Measurements from ENCODE around the gene ARHGAP32. TPM values are rescaled to one million over a fixed set of nuclear protein-coding genes. Genes with fewer than 3 reads are reported as not detected.
"Not testable (repeated sequence)": the region's sequence is repeated elsewhere in the genome, so short reads cannot be mapped to it uniquely, and the experiment has no call there.

Gene ARHGAP32
- polyA plus RNA-seq, 1 of the 3 experiments (the other 2 are of a cell fraction), result 4.8 TPM

- peaks cover 14% of the 10 kb centered on the region for H3K9me3 ChIP-seq
- DNase-seq, result no peak
- peaks cover 5 to 8% of the 10 kb centered on the region in 2 experiments for H3K36me3 ChIP-seq (replicated peaks in 1 of 2; ENCODE audit: control insufficient read depth in 1 of 2, insufficient read depth in 2 of 2, low read length in 1 of 2)
- H3K27me3 ChIP-seq (ENCODE audit: insufficient read depth), result no peaks in the 10 kb centered on the region
- H3K9ac ChIP-seq, result no peak overlapping the region
- CTCF ChIA-PET, result no interaction called here
- no peak for TF ChIP-seq MXI1 (IDR thresholded peaks at IDR 0.05; ENCODE audit: low read depth, low read length)
- no peak for TF ChIP-seq CHD2 (IDR thresholded peaks at IDR 0.05; ENCODE audit: low read length, partially characterized antibody)
- no peak for TF ChIP-seq JUND (IDR thresholded peaks at IDR 0.05)
- no peak for TF ChIP-seq TCF12 (IDR thresholded peaks at IDR 0.05)
- no peak for TF ChIP-seq GABPA (IDR thresholded peaks at IDR 0.05; ENCODE audit: low read depth)
- TF ChIP-seq SIN3A (IDR thresholded peaks at IDR 0.05; ENCODE audit: borderline replicate concordance, low read depth, low read length), result no peak
- no peak for TF ChIP-seq MEF2A (IDR thresholded peaks at IDR 0.05; ENCODE audit: borderline replicate concordance, low read depth)
- no peak for TF ChIP-seq SMC3 (IDR thresholded peaks at IDR 0.05; ENCODE audit: low read depth, low read length)
- no peak for TF ChIP-seq TAF1 (IDR thresholded peaks at IDR 0.05; ENCODE audit: borderline replicate concordance, low read depth, low read length)
- no peak for TF ChIP-seq REST (IDR thresholded peaks at IDR 0.05; ENCODE audit: low read depth, low read length)
- no peaks in the 10 kb centered on the region for H3K4me1 ChIP-seq (ENCODE audit: control insufficient read depth in 1 of 2, insufficient read depth in 2 of 2, low read depth in 1 of 2, low read length in 1 of 2)
- no peaks in the 10 kb centered on the region for H4K20me1 ChIP-seq (ENCODE audit: insufficient read depth)
- H3F3A ChIP-seq (replicated peaks; ENCODE audit: insufficient read depth), result no peaks in the 10 kb centered on the region
- H3K4me3 ChIP-seq (ENCODE audit: low read depth in 2 of 2, low read length in 1 of 2), result no peak overlapping the region
- no peak overlapping the region for H2AFZ ChIP-seq (ENCODE audit: low read depth)
- H3K79me2 ChIP-seq (ENCODE audit: insufficient read depth), result peaks cover 29% of the 10 kb centered on the region; the same call in 1 of the 2 replicates
- H3K4me2 ChIP-seq, result no peak overlapping the region
- WGBS (ENCODE audit: low lambda C conversion rate), result 94% methylated on average over 1 of the region's 1 CpG
- H3K27ac ChIP-seq (ENCODE audit: low read depth in 2 of 2, low read length in 1 of 2), result no peak overlapping the region
- H3K9me2 ChIP-seq, result 0 out of 2 replicates have a peak, but pooled peaks cover 6% of the 10 kb centered on the region
- POLR2A ChIA-PET, result no interaction called here
Measured at GRCh38 chr11:129167315-129167714, 24.8 kb downstream of the ARHGAP32 start.

GRCh38 chr11:129163714-129164164 lies 28.4 kb downstream of the ARHGAP32 start:
- Histone ChIP-seq H3K27ac (ENCODE audit: low read depth in 2 of 2, low read length in 1 of 2) (no peak overlapping the region), H3K9me3 (peaks cover 14% of the 10 kb centered on the region), H3K4me3 (ENCODE audit: low read depth in 2 of 2, low read length in 1 of 2) (no peak overlapping the region), H3K9ac (no peak overlapping the region), H3K4me2 (no peak overlapping the region), H3K79me2 (ENCODE audit: insufficient read depth) (peaks cover 37% of the 10 kb centered on the region; the same call in 1 of the 2 replicates), H3K9me2 (0 out of 2 replicates have a peak, but pooled peaks cover 6% of the 10 kb centered on the region), H3K4me1 (ENCODE audit: control insufficient read depth in 1 of 2, insufficient read depth in 2 of 2, low read depth in 1 of 2, low read length in 1 of 2) (no peaks in the 10 kb centered on the region), H3K27me3 (ENCODE audit: insufficient read depth) (no peaks in the 10 kb centered on the region), H3K36me3 (replicated peaks in 1 of 2; ENCODE audit: control insufficient read depth in 1 of 2, insufficient read depth in 2 of 2, low read length in 1 of 2) (peaks cover 5 to 8% of the 10 kb centered on the region in 2 experiments), H2AFZ (ENCODE audit: low read depth) (no peak overlapping the region), H3F3A (replicated peaks; ENCODE audit: insufficient read depth) (no peaks in the 10 kb centered on the region), H4K20me1 (ENCODE audit: insufficient read depth) (no peaks in the 10 kb centered on the region)
- TF ChIP-seq TCF12 (IDR thresholded peaks at IDR 0.05) (no peak), PBX3 (IDR thresholded peaks at IDR 0.05) (no peak), YY1 (IDR thresholded peaks at IDR 0.05; ENCODE audit: low read depth) (no peak)
- 82% methylated on average over 3 of the region's 3 CpGs for WGBS (ENCODE audit: low lambda C conversion rate)
- CTCF ChIA-PET, result no interaction called here
- no peak for DNase-seq
- POLR2A ChIA-PET, result no interaction called here

GRCh38 chr11:129157080-129157479 lies 35.0 kb downstream of the ARHGAP32 start:
- H3K9ac ChIP-seq; H3K9me3 ChIP-seq; H3K4me2 ChIP-seq; H3K4me1 ChIP-seq (ENCODE audit: control insufficient read depth in 1 of 2, insufficient read depth in 2 of 2, low read depth in 1 of 2, low read length in 1 of 2); H2AFZ ChIP-seq (ENCODE audit: low read depth); POLR2A ChIA-PET; H4K20me1 ChIP-seq (ENCODE audit: insufficient read depth); H3K9me2 ChIP-seq; H3F3A ChIP-seq (replicated peaks; ENCODE audit: insufficient read depth); DNase-seq; H3K27me3 ChIP-seq (ENCODE audit: insufficient read depth); H3K36me3 ChIP-seq (replicated peaks in 1 of 2; ENCODE audit: control insufficient read depth in 1 of 2, insufficient read depth in 2 of 2, low read length in 1 of 2); H3K4me3 ChIP-seq (ENCODE audit: low read depth in 2 of 2, low read length in 1 of 2); H3K27ac ChIP-seq (ENCODE audit: low read depth in 2 of 2, low read length in 1 of 2): not testable (repeated sequence)
- H3K79me2 ChIP-seq (ENCODE audit: insufficient read depth), result peaks cover 50% of the 10 kb centered on the region
- WGBS (ENCODE audit: low lambda C conversion rate), result 99% methylated on average over 3 of the region's 3 CpGs
- CTCF ChIA-PET, result interaction anchor here (1.6 kb wide), 1 partner anchor 40 kb away, joined by 3 read pairs; no protein-coding TSS in a partner anchor
